Upper lobe of right lung (tissue), 1 donor: ENCODE results near the gene PLPPR4. TPM values are rescaled to one million over a fixed set of nuclear protein-coding genes. Genes with fewer than 3 reads are reported as not detected.

Experiments used
- ATAC-seq: fragments of 200-7000 bp; cut with Tn5 transposase; one replicate; pipeline ENCODE4 v1.9.1; 2020; ENCODE audit warnings: mild to moderate bottlenecking, moderate library complexity
- DNase-seq: peaks from one replicate; pipeline ENCODE4 v3.0.0-alpha.2; 2020
- H3K27ac ChIP-seq: fragments of 200-600 bp; one replicate; pipeline ENCODE4 v1.8.0; 2022
- H3K27me3 ChIP-seq: fragments of 200-600 bp; one replicate; pipeline ENCODE4 v1.8.0; 2022; ENCODE audit warnings: mild to moderate bottlenecking
- H3K36me3 ChIP-seq: fragments of 200-600 bp; one replicate; pipeline ENCODE4 v1.8.0; 2022
- H3K4me1 ChIP-seq: fragments of 200-600 bp; one replicate; pipeline ENCODE4 v1.8.0; 2022
- H3K4me3 ChIP-seq: fragments of 200-600 bp; one replicate; pipeline ENCODE4 v1.8.0; 2022; ENCODE audit warnings: mild to moderate bottlenecking
- H3K9me3 ChIP-seq: fragments of 200-600 bp; one replicate; pipeline ENCODE4 v1.8.0; 2022
- intact Hi-C: fragments of 100-400 bp; cut with DNase I; formaldehyde crosslinking; loops from one replicate; pipeline ENCODE4 v1.11.0; 2022
- total RNA-seq: library from RNA; stranded (reverse); fragmentation: NEBNext Ultra II Directional; extraction: Animal tissue kit (Norgen Biotek cat#: 25700); gene quantifications from one replicate; pipeline ENCODE4 v1.2.1, GENCODE V29; 2021
- TF ChIP-seq, protein P1 (sequence below): fragments of 200-600 bp; IDR thresholded peaks from one replicate; pipeline ENCODE4 v1.8.0; 2022; ENCODE audit warnings: antibody characterized with exemption
- donor health status: DM: no; HTN: yes; CAD: no; lungs with severe emphysema.

PLPPR4 gene
- total RNA-seq, 1 donor from 2014 or later: 3.0 TPM

DNA sequence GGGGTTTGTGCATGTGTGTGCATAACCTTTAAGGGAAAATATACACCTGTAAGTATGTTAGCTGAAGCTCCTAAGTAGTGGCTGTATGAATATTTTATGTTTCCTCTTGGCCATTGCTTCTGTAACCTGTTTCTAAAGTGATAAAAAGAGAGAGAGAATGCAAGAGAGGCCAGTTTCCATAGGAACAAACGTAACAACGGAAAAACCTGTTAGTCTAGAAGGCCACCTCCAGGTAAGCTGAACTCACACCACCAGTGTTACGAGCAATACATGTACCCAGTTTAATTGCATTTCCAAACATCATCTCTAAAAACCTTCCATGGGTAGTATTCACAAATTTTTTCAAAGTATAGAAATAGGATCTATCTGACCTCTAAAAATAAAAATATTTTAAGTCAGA lies 63.1 kb downstream of the PLPPR4 start:
- H3K27ac ChIP-seq: no peak overlapping the region
- H3K9me3 ChIP-seq: no peaks in the 10 kb centered on the region
- TF ChIP-seq, protein P1, sequence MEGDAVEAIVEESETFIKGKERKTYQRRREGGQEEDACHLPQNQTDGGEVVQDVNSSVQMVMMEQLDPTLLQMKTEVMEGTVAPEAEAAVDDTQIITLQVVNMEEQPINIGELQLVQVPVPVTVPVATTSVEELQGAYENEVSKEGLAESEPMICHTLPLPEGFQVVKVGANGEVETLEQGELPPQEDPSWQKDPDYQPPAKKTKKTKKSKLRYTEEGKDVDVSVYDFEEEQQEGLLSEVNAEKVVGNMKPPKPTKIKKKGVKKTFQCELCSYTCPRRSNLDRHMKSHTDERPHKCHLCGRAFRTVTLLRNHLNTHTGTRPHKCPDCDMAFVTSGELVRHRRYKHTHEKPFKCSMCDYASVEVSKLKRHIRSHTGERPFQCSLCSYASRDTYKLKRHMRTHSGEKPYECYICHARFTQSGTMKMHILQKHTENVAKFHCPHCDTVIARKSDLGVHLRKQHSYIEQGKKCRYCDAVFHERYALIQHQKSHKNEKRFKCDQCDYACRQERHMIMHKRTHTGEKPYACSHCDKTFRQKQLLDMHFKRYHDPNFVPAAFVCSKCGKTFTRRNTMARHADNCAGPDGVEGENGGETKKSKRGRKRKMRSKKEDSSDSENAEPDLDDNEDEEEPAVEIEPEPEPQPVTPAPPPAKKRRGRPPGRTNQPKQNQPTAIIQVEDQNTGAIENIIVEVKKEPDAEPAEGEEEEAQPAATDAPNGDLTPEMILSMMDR: no peak
- ATAC-seq (no peak), DNase-seq (no peak)
- no peaks in the 10 kb centered on the region for H3K4me1 ChIP-seq
- H3K36me3 ChIP-seq: no peaks in the 10 kb centered on the region
- no peaks in the 10 kb centered on the region for H3K27me3 ChIP-seq
- H3K4me3 ChIP-seq: no peak overlapping the region
- intact Hi-C loops: no loop called here

DNA sequence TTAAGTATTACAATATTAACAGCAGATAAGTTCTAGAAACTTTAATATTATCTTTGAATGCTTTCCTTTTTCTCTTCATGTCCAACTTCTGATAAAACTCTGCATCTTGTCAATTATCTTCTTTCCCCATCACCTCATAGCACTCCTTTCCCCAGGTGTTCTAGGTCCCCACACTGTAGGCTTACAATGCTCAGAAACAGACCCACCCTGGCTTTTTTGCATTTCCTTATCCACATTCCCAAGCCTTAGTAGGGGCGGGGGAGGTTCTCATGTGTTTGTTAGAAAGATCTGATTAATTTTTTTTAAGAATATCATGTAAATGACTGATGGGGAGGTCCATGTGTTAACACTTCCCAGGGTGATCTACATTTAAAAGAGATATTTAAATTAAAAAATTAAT lies 63.9 kb downstream of the PLPPR4 start:
- H3K4me1 ChIP-seq: no peaks in the 10 kb centered on the region
- no peak overlapping the region for H3K4me3 ChIP-seq
- no peak overlapping the region for H3K27ac ChIP-seq
- TF ChIP-seq, protein P1: no peak
- ATAC-seq (no peak), DNase-seq (no peak)
- intact Hi-C loops: no loop called here
- no peaks in the 10 kb centered on the region for H3K36me3 ChIP-seq
- H3K27me3 ChIP-seq: no peaks in the 10 kb centered on the region
- H3K9me3 ChIP-seq: no peaks in the 10 kb centered on the region

DNA sequence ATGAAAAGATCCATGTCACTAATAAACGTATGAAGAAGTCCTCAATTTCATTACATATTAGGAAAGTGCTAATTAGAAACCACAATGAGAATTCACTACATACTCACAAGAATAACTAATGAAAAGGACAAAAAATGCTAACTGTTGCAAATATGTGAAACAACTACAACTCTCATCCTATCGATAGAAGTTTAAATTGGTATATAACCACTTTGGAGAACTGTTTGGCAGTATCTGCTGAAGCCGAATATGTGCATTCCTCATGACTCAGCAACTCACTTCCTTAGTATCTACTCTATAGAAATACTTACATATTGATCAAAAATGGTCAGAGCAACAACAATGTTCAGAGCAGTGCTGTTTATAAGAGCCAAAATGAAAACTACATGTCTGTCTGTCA lies 66.8 kb downstream of the PLPPR4 start:
- Histone ChIP-seq H3K4me1 (no peaks in the 10 kb centered on the region), H3K4me3 (no peak overlapping the region), H3K27me3 (no peaks in the 10 kb centered on the region), H3K27ac (no peak overlapping the region), H3K36me3 (no peaks in the 10 kb centered on the region), H3K9me3 (no peaks in the 10 kb centered on the region)
- intact Hi-C loops: no loop called here
- TF ChIP-seq, protein P1: no peak
- ATAC-seq: no peak
- DNase-seq: no peak

DNA sequence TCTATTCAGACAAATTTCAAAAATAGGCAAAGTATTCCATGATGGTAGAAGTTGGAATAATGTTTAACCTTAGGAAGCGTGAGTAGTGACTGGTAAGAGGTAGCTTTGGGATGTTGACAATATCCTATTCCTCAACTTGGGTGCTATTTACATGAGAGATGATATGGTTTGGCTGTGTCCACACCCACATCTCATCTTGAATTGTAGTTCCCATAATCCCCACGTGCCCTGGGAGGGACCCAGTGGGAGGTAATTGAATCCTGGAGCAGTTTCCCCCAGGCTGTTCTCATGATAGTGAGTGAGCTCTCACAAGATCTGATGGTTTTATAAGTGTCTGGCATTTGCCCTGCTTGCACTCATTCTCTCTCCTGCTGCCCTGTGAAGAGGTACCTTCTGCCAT lies 67.3 kb downstream of the PLPPR4 start:
- no peaks in the 10 kb centered on the region for H3K36me3 ChIP-seq
- no peak overlapping the region for H3K27ac ChIP-seq
- H3K4me1 ChIP-seq: no peaks in the 10 kb centered on the region
- no peaks in the 10 kb centered on the region for H3K27me3 ChIP-seq
- no peaks in the 10 kb centered on the region for H3K9me3 ChIP-seq
- DNase-seq (no peak), ATAC-seq (no peak)
- intact Hi-C loops: no loop called here
- TF ChIP-seq, protein P1: no peak
- H3K4me3 ChIP-seq: no peak overlapping the region

DNA sequence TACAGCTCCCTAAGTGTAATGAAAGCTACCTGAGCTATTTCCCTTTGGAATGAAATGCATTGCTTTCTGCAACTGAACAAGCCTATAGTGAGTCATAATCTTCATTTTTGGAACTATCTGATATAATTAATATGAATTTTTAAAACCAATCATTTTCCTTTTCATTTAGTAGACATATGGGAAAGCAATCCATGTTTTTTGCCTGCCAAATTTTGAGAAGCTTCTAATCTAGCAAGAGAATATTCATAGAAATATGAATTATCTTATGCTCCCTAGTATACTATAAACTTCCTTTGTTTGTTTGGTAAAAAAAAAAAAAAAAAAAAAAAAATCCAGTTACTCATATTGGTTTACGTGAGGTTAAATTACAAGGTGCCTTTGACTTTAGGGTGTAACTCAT lies 68.3 kb downstream of the PLPPR4 start:
- H3K36me3 ChIP-seq: no peaks in the 10 kb centered on the region
- intact Hi-C loops: no loop called here
- no peaks in the 10 kb centered on the region for H3K4me1 ChIP-seq
- H3K4me3 ChIP-seq: no peak overlapping the region
- no peak overlapping the region for H3K27ac ChIP-seq
- DNase-seq (no peak), ATAC-seq (no peak)
- no peaks in the 10 kb centered on the region for H3K27me3 ChIP-seq
- TF ChIP-seq, protein P1: no peak
- no peaks in the 10 kb centered on the region for H3K9me3 ChIP-seq

DNA sequence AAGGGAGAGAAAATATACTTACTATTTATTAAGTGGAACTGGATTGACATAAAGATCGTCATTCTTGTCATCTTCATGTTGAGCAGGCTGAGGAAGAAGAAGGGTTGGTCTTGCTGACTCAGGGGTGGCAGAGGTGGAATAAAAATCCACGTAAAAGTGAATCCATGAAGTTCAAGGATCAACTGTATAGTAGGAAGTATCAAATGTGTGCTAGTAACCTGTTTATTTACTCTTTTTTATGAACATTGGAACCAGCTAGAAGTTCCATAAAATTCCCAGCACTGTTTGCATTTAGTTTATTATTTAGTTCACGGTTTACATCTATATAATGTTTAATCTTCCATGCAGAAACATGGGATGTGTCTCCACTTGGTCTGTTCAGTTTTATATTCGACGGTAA lies 70.7 kb downstream of the PLPPR4 start:
- intact Hi-C loops: no loop called here
- no peak overlapping the region for H3K27ac ChIP-seq
- ATAC-seq (no peak), DNase-seq (no peak)
- TF ChIP-seq, protein P1: no peak
- no peaks in the 10 kb centered on the region for H3K27me3 ChIP-seq
- H3K9me3 ChIP-seq: no peaks in the 10 kb centered on the region
- H3K4me3 ChIP-seq: no peak overlapping the region
- no peaks in the 10 kb centered on the region for H3K36me3 ChIP-seq
- H3K4me1 ChIP-seq: no peaks in the 10 kb centered on the region
